IMR-90 (cell line): ENCODE data around the gene SCN4A. TPM values are rescaled to one million over a fixed set of nuclear protein-coding genes. Genes with fewer than 3 reads are reported as not detected.

Source experiments
- ATAC-seq: fragments of 200-7000 bp; cut with Tn5 transposase; 2 replicates; pipeline ENCODE4 v1.9.1; 2020; ENCODE audit warnings: low read depth, mild to moderate bottlenecking, moderate library complexity
- BruUV-seq: library from RNA; stranded (reverse); fragments of 400-500 nt; replicated peaks from 2 replicates; lab custom pipeline; 2021; lab: Mats Ljungman, UMichigan
- CTCF ChIA-PET: fragments of 300-600 bp; formaldehyde crosslinking; extraction: SDS; loops from one replicate; lab custom pipeline; 2021; ENCODE audit warnings: antibody characterized with exemption; lab: Yijun Ruan, JAX
- POLR2A ChIA-PET: fragments of 300-600 bp; sonication (Branson Sonifier 250); formaldehyde crosslinking; loops from one replicate; lab custom pipeline; 2022; ENCODE audit warnings: antibody characterized with exemption; ENCODE audit not compliant: unreplicated experiment; lab: Charles Lee
- DNase-seq: peaks from one replicate; pipeline ENCODE4 v3.0.0; 2013
- H2AFZ ChIP-seq: replicated peaks from 2 replicates; pipeline ENCODE3; 2013; ENCODE audit warnings: low read length, mild to moderate bottlenecking; ENCODE audit not compliant: poor library complexity
- H2AK5ac ChIP-seq: 2 replicates; pipeline ENCODE4 v1.6.1; 2013; ENCODE audit warnings: low read depth, low read length, inconsistent platforms
- H2AK9ac ChIP-seq: replicated peaks from 2 replicates; pipeline ENCODE3; 2013; ENCODE audit warnings: mild to moderate bottlenecking, low read depth, low read length, moderate library complexity; ENCODE audit not compliant: poor library complexity
- H2BK120ac ChIP-seq: 2 replicates; pipeline ENCODE4 v1.6.1; 2013; ENCODE audit warnings: low read depth, low read length, inconsistent platforms
- H2BK15ac ChIP-seq: 3 replicates; pipeline ENCODE4 v1.6.1; 2013; ENCODE audit warnings: low read depth, low read length, inconsistent platforms
- H2BK20ac ChIP-seq: 2 replicates; pipeline ENCODE4 v1.6.1; 2013; ENCODE audit warnings: low read depth, mild to moderate bottlenecking, inconsistent platforms, low read length, moderate library complexity
- H2BK5ac ChIP-seq: 2 replicates; pipeline ENCODE4 v1.6.1; 2013; ENCODE audit warnings: mild to moderate bottlenecking, low read depth, low read length, inconsistent platforms; ENCODE audit not compliant: poor library complexity, severe bottlenecking
- H3K14ac ChIP-seq: replicated peaks from 2 replicates; pipeline ENCODE4 v1.6.1; 2013; ENCODE audit warnings: low read depth, low read length, inconsistent platforms
- H3K18ac ChIP-seq: 2 replicates; pipeline ENCODE4 v1.6.1; 2013; ENCODE audit warnings: low read depth, low read length, control low read depth
- H3K23ac ChIP-seq: 2 replicates; pipeline ENCODE4 v1.6.1; 2013; ENCODE audit warnings: low read depth, low read length, inconsistent platforms
- H3K27ac ChIP-seq: 2 replicates; pipeline ENCODE4 v1.5.1; 2013; ENCODE audit warnings: mild to moderate bottlenecking, control low read depth, low read length; ENCODE audit not compliant: insufficient read depth
- H3K27me3 ChIP-seq: 2 replicates; pipeline ENCODE4 v1.6.1; 2013; ENCODE audit warnings: low read length; ENCODE audit not compliant: control insufficient read depth, insufficient read depth
- H3K36me3 ChIP-seq: 2 replicates; pipeline ENCODE4 v1.6.1; 2013; ENCODE audit warnings: low read length, mixed read lengths; ENCODE audit not compliant: control insufficient read depth, insufficient read depth
- H3K4ac ChIP-seq: 2 replicates; pipeline ENCODE4 v1.6.1; 2013; ENCODE audit warnings: low read depth, low read length, inconsistent platforms
- H3K4me1 ChIP-seq: 2 replicates; pipeline ENCODE4 v1.6.1; 2013; ENCODE audit warnings: low read length, mixed read lengths; ENCODE audit not compliant: control insufficient read depth, insufficient read depth
- H3K4me2 ChIP-seq: 2 replicates; pipeline ENCODE4 v1.6.1; 2013; ENCODE audit warnings: low read depth, mild to moderate bottlenecking, control low read depth, low read length, moderate library complexity
- H3K4me3 ChIP-seq: 2 replicates; pipeline ENCODE4 v1.5.1; 2013; ENCODE audit warnings: low read depth, mild to moderate bottlenecking, control low read depth, low read length, moderate library complexity; ENCODE audit not compliant: insufficient read depth
- H3K56ac ChIP-seq: 2 replicates; pipeline ENCODE4 v1.6.1; 2013; ENCODE audit warnings: low read length, inconsistent platforms; ENCODE audit not compliant: insufficient read depth; ENCODE audit errors: extremely low read depth
- H3K79me1 ChIP-seq, 2 experiments: 2 replicates each; pipeline ENCODE4 v1.6.1; 2013; ENCODE audit warnings: low read length in 2 of 2, inconsistent platforms in 1 of 2, low read depth in 1 of 2
- H3K9ac ChIP-seq: 2 replicates; pipeline ENCODE4 v1.6.1; 2013; ENCODE audit warnings: low read depth, low read length, control low read depth
- H3K9me1 ChIP-seq: 2 replicates; pipeline ENCODE4 v1.6.1; 2013; ENCODE audit warnings: low read length, inconsistent platforms; ENCODE audit not compliant: insufficient read depth
- H3K9me3 ChIP-seq: 2 replicates; pipeline ENCODE4 v1.6.1; 2013; ENCODE audit warnings: low read length; ENCODE audit not compliant: control insufficient read depth, insufficient read depth
- H4K20me1 ChIP-seq: 2 replicates; pipeline ENCODE4 v1.6.1; 2013; ENCODE audit warnings: low read length, inconsistent platforms; ENCODE audit not compliant: insufficient read depth
- H4K5ac ChIP-seq: 2 replicates; pipeline ENCODE4 v1.6.1; 2013; ENCODE audit warnings: mild to moderate bottlenecking, low read depth, low read length, control low read depth
- H4K8ac ChIP-seq, 2 experiments: 2 replicates each; pipeline ENCODE4 v1.6.1; 2013; ENCODE audit warnings: low read depth in 2 of 2, low read length in 2 of 2, control low read depth in 1 of 2, inconsistent platforms in 1 of 2
- H4K91ac ChIP-seq: 2 replicates; pipeline ENCODE4 v1.6.1; 2013; ENCODE audit warnings: low read depth, low read length, inconsistent platforms; ENCODE audit not compliant: insufficient read depth
- CEBPB ChIP-seq: IDR thresholded peaks from 2 replicates; pipeline ENCODE4 v1.6.1; 2012; ENCODE audit warnings: low read depth, low read length, improper control_type of control experiment
- ELK1 ChIP-seq: fragments of 150-350 bp; IDR thresholded peaks from 2 replicates; pipeline ENCODE4 v1.6.1; 2016; ENCODE audit warnings: low read depth, mild to moderate bottlenecking, low read length, moderate library complexity, borderline replicate concordance
- FOS ChIP-seq: fragments of 150-350 bp; IDR thresholded peaks from 2 replicates; pipeline ENCODE4 v1.6.1; 2016; ENCODE audit warnings: low read depth, low read length
- NFE2L2 ChIP-seq: fragments of 150-350 bp; IDR thresholded peaks from 2 replicates; pipeline ENCODE4 v1.6.1; 2016; ENCODE audit warnings: low read depth, mild to moderate bottlenecking, low read length
- RAD21 ChIP-seq: IDR thresholded peaks from 2 replicates; pipeline ENCODE4 v1.6.1; 2012; ENCODE audit warnings: low read length, improper control_type of control experiment
- SMC3 ChIP-seq: fragments of 150-350 bp; IDR thresholded peaks from 2 replicates; pipeline ENCODE4 v1.6.1; 2016; ENCODE audit warnings: low read depth, mild to moderate bottlenecking, antibody characterized with exemption, low read length, moderate library complexity
- USF2 ChIP-seq: fragments of 150-350 bp; IDR thresholded peaks from 2 replicates; pipeline ENCODE4 v1.6.1; 2017; ENCODE audit warnings: mild to moderate bottlenecking, antibody characterized with exemption, low read length, low read depth
- WGBS, 2 experiments: methylation state at CpG; one replicate each; pipeline versions ENCODE4 v1.1.5 to v1.1.7; 2013; ENCODE audit warnings: missing lambda C conversion rate in 2 of 2; ENCODE audit not compliant: insufficient read length in 1 of 2; ENCODE audit errors: extremely low coverage in 2 of 2; 5-methylcytosine and 5-hydroxymethylcytosine counted together
- dilution Hi-C: fragments of 300-500 bp; cut with HindIII; formaldehyde crosslinking; loops from one replicate; pipeline ENCODE4 v1.14.3; 2018; ENCODE audit warnings: low sequenced_read_pairs; ENCODE audit not compliant: unreplicated experiment
- in situ Hi-C: fragments of 300-500 bp; cut with MboI; formaldehyde crosslinking; loops from 3 replicates; pipeline ENCODE4 v1.14.3; 2019; ENCODE audit warnings: low sequenced_read_pairs, inconsistent platforms, mixed read lengths
- intact Hi-C: fragments of 100-400 bp; cut with micrococcal nuclease; formaldehyde crosslinking; loops from 2 replicates; pipeline ENCODE4 v1.10.0; 2022
- polyA plus RNA-seq, 3 experiments: library from polyadenylated mRNA; depleted of rRNA; stranded (reverse); fragments of >200 nt; gene quantifications; 2 replicates each; pipeline ENCODE4 v1.2.3, GENCODE V29; 2012; ENCODE audit warnings: low replicate concordance in 1 of 3
- total RNA-seq: library from RNA; depleted of rRNA; stranded (reverse); fragments of >200 nt; gene quantifications from 2 replicates; pipeline ENCODE4 v1.2.3, GENCODE V29; 2012

SCN4A gene
- total and polyA plus RNA-seq, 2 of the 4 experiments (the other 2 are of a cell fraction), result not detected

- no peaks in the 10 kb centered on the region for H3K79me1 ChIP-seq
- H3K4me1 ChIP-seq, result no peaks in the 10 kb centered on the region
- no peak overlapping the region for H3K27ac ChIP-seq
- H2BK20ac ChIP-seq, result no peak overlapping the region
- no peak overlapping the region for H3K18ac ChIP-seq
- H3K56ac ChIP-seq, result no peak overlapping the region
- no TSS peak for BruUV-seq
- H2BK15ac ChIP-seq, result no peak overlapping the region
- dilution Hi-C loops, result no loop called here
- peaks cover 9% of the 10 kb centered on the region for H3K9me1 ChIP-seq
- intact Hi-C loops, result no loop called here
- in situ Hi-C loops, result no loop called here
- no peak overlapping the region for H4K91ac ChIP-seq
- H3K27me3 ChIP-seq, result peaks cover 57% of the 10 kb centered on the region
- no peak overlapping the region for H2BK5ac ChIP-seq
- no peak overlapping the region for H3K4ac ChIP-seq
- DNase-seq, result no peak
- TF ChIP-seq NFE2L2 (no peak), FOS (no peak), SMC3 (no peak), ELK1 (no peak), CEBPB (no peak), RAD21 (no peak), USF2 (no peak)
- ATAC-seq, result no peak
- no peak overlapping the region for H2AK9ac ChIP-seq
- H4K20me1 ChIP-seq, result no peaks in the 10 kb centered on the region
- H3K9me3 ChIP-seq, result no peaks in the 10 kb centered on the region
- H4K8ac ChIP-seq, result no peak overlapping the region
- H2BK120ac ChIP-seq, result no peak overlapping the region
- CTCF ChIA-PET, result interaction anchor here (0.7 kb wide), 1 partner anchor 50 kb away, joined by 3 read pairs; no protein-coding TSS in a partner anchor
- POLR2A ChIA-PET, result no interaction called here
- H2AFZ ChIP-seq, result no peak overlapping the region
- H3K9ac ChIP-seq, result no peak overlapping the region
- no peak overlapping the region for H3K4me2 ChIP-seq
- H3K23ac ChIP-seq, result no peak overlapping the region; the same call in 1 of the 2 replicates
- H3K36me3 ChIP-seq, result no peaks in the 10 kb centered on the region
- no peak overlapping the region for H3K14ac ChIP-seq
- WGBS, 2 experiments, result 88% methylated on average over 6 of the region's 11 CpGs; no CpG with 5 or more reads in 1 of the 2 experiments
- no peak overlapping the region for H3K4me3 ChIP-seq
- no peak overlapping the region for H2AK5ac ChIP-seq
- no peak overlapping the region for H4K5ac ChIP-seq
Measured at GRCh38 chr17:63996430-63997182, 23.9 kb upstream of the SCN4A start.
